RWPE1 (cell line): ENCODE data around the gene HIBADH.
A peak's percentile ranks its signal among the peaks of the same experiment; 100 is the strongest.

Experiments used
- CTCF ChIA-PET: fragments of 350-600 bp; sonication (Branson Sonifier 250); formaldehyde crosslinking; extraction: SDS; loops from one replicate; lab custom pipeline; 2021; lab: Yijun Ruan, JAX
- POLR2A ChIA-PET: fragments of 400-600 bp; formaldehyde crosslinking; extraction: SDS; loops from one replicate; lab custom pipeline; 2020; ENCODE audit warnings: antibody characterized with exemption; ENCODE audit not compliant: low non-redundant PET; lab: Yijun Ruan, JAX
- DNase-seq: peaks from one replicate; pipeline ENCODE4 v3.0.0; 2012; ENCODE audit warnings: low spot score
- H3K27ac ChIP-seq: fragments of 450-650 bp; 2 replicates; pipeline ENCODE4 v1.5.1; 2017
- TF ChIP-seq, protein P1 (sequence below): fragments of 450-650 bp; conservative IDR thresholded peaks from 2 replicates; pipeline ENCODE4 v1.5.1; 2017; ENCODE audit warnings: low read depth, mild to moderate bottlenecking

Gene HIBADH

GRCh38 chr7:27611059-27611458 is 51.6 kb downstream of the HIBADH start:
- TF ChIP-seq, protein P1, sequence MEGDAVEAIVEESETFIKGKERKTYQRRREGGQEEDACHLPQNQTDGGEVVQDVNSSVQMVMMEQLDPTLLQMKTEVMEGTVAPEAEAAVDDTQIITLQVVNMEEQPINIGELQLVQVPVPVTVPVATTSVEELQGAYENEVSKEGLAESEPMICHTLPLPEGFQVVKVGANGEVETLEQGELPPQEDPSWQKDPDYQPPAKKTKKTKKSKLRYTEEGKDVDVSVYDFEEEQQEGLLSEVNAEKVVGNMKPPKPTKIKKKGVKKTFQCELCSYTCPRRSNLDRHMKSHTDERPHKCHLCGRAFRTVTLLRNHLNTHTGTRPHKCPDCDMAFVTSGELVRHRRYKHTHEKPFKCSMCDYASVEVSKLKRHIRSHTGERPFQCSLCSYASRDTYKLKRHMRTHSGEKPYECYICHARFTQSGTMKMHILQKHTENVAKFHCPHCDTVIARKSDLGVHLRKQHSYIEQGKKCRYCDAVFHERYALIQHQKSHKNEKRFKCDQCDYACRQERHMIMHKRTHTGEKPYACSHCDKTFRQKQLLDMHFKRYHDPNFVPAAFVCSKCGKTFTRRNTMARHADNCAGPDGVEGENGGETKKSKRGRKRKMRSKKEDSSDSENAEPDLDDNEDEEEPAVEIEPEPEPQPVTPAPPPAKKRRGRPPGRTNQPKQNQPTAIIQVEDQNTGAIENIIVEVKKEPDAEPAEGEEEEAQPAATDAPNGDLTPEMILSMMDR: no peak
- ChIA-PET CTCF (no interaction called here), POLR2A (no interaction called here)
- DNase-seq: peak; percentile 48
- H3K27ac ChIP-seq: no peak overlapping the region

GRCh38 chr7:27608776-27609495 is 53.7 kb downstream of the HIBADH start:
- no peak overlapping the region for H3K27ac ChIP-seq
- ChIA-PET POLR2A (no interaction called here), CTCF (no interaction called here)
- no peak for DNase-seq
- TF ChIP-seq, protein P1: no peak

DNA sequence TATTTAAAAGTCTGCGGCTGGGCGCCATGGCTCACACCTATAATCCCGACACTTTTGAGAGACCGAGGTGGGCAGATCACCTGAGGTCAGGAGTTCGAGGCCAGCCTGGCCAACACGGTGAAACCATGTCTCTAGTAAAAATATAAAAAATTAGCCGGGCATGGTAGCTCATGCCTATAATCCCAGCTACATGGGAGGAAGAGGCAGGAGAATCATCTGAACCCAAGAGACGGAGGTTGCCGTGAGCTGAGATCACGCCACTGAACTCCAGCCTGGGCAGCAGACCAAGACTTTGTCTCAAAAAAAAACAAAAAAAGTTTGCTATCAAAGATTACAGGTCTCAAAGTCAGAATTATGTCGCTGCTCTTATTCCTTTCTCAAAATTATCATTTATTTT is 55.5 kb downstream of the HIBADH start:
- no peak overlapping the region for H3K27ac ChIP-seq
- ChIA-PET POLR2A (no interaction called here), CTCF (interaction anchor here (0.6 to 2.0 kb wide), 3 partner anchors 31 to 411 kb away, joined by 3 to 10 read pairs (median 5); no protein-coding TSS in a partner anchor)

DNA sequence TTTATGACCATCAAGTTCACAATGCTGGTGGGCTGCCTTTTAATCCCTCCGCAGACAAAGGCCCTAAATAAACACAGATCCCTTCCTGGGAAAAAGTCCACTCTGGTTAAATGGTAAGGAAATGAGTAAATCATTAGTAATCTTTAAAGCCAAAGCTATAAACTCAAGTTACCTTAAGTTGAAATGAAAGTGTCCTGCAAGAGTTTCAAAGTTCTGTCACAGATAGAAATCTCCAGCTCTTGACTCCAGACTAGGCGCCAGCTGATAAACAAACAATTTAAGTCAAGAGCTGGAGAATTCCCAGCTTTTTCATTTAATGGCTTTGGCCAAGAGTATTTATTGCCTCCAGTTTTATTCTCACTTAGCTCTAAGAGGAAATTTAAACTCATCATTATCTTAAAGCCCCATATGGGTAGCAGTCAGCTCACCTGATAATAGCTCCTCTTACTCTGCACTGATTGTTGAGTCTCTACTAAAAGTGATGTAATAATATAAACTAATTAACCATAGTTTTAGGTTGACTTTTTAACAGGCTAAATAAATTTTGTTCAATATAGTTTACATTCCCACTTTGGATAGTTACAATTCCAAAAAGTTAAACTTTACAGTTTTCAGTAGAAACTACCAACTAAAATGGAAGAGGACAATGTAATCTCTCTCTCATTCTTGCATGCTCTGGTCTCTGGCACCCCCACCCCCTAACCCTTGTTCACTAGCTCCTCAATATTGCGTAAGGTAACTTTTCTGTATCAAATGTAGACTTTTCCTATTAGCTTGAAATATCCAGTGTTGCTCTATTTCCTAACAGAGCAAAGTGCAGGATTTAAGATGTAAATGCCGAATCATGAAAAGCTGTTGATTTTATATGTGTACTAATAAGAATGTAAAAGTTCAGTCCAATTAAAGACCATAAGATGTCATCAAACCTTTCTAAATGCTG is 56.1 kb downstream of the HIBADH start:
- POLR2A ChIA-PET: no interaction called here
- H3K27ac ChIP-seq: no peak overlapping the region
- CTCF ChIA-PET: interaction anchor here (0.6 to 2.0 kb wide), 11 partner anchors 12 to 660 kb away, joined by 3 to 10 read pairs (median 5); no protein-coding TSS in a partner anchor
- no peak for DNase-seq
- TF ChIP-seq, protein P1: no peak

More for the DNA sequence above, 55.5 kb downstream of the HIBADH start:
- TF ChIP-seq, protein P1: no peak
- DNase-seq: no peak

DNA sequence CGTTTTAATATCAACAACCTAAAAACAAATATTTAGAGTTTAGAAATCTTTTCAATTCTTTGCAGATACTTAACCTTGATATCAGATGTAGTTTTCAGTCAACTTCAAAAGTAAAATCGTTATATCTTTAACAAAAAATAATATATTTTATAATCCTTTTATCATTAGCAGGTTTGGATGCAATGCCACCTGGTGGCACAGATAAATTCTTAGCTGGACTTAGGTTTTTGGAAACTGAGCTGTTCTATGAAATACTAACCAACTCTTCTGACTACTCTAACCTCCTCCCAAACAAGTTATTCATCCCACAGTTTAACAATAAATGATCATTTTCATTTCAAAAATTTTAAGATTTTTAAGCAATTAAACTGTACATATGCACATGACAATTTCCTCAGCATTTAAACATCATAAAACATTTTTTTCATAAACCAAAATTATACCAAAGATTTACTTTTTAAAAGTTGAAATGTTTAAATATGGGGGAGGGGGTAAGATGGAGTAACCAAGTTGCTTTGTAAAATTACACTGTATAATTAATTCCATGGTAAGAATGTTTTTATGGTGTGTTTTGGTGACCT is 56.9 kb downstream of the HIBADH start:
- TF ChIP-seq, protein P1: peak; percentile 85
- CTCF ChIA-PET: interaction anchor here (0.6 to 2.0 kb wide), 11 partner anchors 11 to 661 kb away, joined by 3 to 10 read pairs (median 5); no protein-coding TSS in a partner anchor
- POLR2A ChIA-PET: no interaction called here
- no peak overlapping the region for H3K27ac ChIP-seq
- peak; percentile 36 for DNase-seq

GRCh38 chr7:27605283-27605682 is 57.4 kb downstream of the HIBADH start:
- TF ChIP-seq, protein P1: no peak
- CTCF ChIA-PET: interaction anchor here (0.7 to 2.0 kb wide), 6 partner anchors 11 to 409 kb away, joined by 4 to 10 read pairs (median 6); partner anchors contain the start of gene HIBADH
- no peak for DNase-seq
- POLR2A ChIA-PET: no interaction called here
- H3K27ac ChIP-seq: no peak overlapping the region
